ENCODE results near the gene PCDH1. TPM values are rescaled to one million over a fixed set of nuclear protein-coding genes. Genes with fewer than 3 reads are reported as not detected.

PCDH1 gene
- total RNA-seq, 4 donors from 2014 or later, result 92.5 to 217 (median 164) TPM

- peaks cover 6 to 49% (median 24%) of the 10 kb centered on the region in 4 donors for H3K4me1 ChIP-seq
- no peak overlapping the region for H3K27ac ChIP-seq
- no peak for TF ChIP-seq EP300 (IDR thresholded peaks at IDR 0.05; ENCODE audit: low read depth)
- TF ChIP-seq CTCF (IDR thresholded peaks at IDR 0.05), result no peak
- no peaks in the 10 kb centered on the region for H3K27me3 ChIP-seq
- intact Hi-C loops (cut with DNase I; ENCODE audit: low total_unique reads) (no loop called here), in situ Hi-C loops (cut with MboI; ENCODE audit: low pct_ligation_motif_present in 1 of 4, low pct_unique_long_range_greater_than_20kb in 1 of 4, low sequenced_read_pairs in 3 of 4) (no loop called here)
- WGBS, 2 donors (ENCODE audit: low coverage in 1 of 2), result 70% methylated on average over 11 of the region's 11 CpGs; no CpG with 5 or more reads in 1 of the 2 donors
- H3K36me3 ChIP-seq, result no peaks in the 10 kb centered on the region
- DNase-seq, result no peak
- no peaks in the 10 kb centered on the region for H3K9me3 ChIP-seq
- H3K4me3 ChIP-seq, result no peak overlapping the region
Measured at GRCh38 chr5:141838326-141839014, 39.7 kb downstream of the PCDH1 start.

GRCh38 chr5:141835928-141836670 lies 42.1 kb downstream of the PCDH1 start:
- no peak for DNase-seq
- Histone ChIP-seq H3K9me3 (no peaks in the 10 kb centered on the region), H3K4me3 (no peak overlapping the region), H3K27ac (peak overlapping the region in 3 of 4 donors; percentile 21 to 53 (median 32)), H3K4me1 (peaks cover 0 to 33% (median 7%) of the 10 kb centered on the region in 4 donors), H3K27me3 (peaks cover 6% of the 10 kb centered on the region), H3K36me3 (no peaks in the 10 kb centered on the region)
- in situ Hi-C loops (cut with MboI; ENCODE audit: low pct_ligation_motif_present in 1 of 4, low pct_unique_long_range_greater_than_20kb in 1 of 4, low sequenced_read_pairs in 3 of 4) (no loop called here), intact Hi-C loops (cut with DNase I; ENCODE audit: low total_unique reads) (no loop called here)
- WGBS, 2 donors (ENCODE audit: low coverage in 1 of 2), result 27 to 49% methylated on average over 3 to 13 of the region's 13 CpGs
- TF ChIP-seq EP300 (IDR thresholded peaks at IDR 0.05; ENCODE audit: low read depth) (no peak), CTCF (IDR thresholded peaks at IDR 0.05) (no peak), POLR2AphosphoS5 (IDR thresholded peaks at IDR 0.05) (no peak), POLR2A (IDR thresholded peaks at IDR 0.05) (no peak)

GRCh38 chr5:141834331-141834730 lies 43.9 kb downstream of the PCDH1 start:
- TF ChIP-seq EP300 (IDR thresholded peaks at IDR 0.05; ENCODE audit: low read depth), result no peak
- no peak for TF ChIP-seq POLR2AphosphoS5 (IDR thresholded peaks at IDR 0.05)
- no peak for TF ChIP-seq POLR2A (IDR thresholded peaks at IDR 0.05)
- TF ChIP-seq CTCF (IDR thresholded peaks at IDR 0.05), result no peak
- intact Hi-C loops (cut with DNase I; ENCODE audit: low total_unique reads) (no loop called here), in situ Hi-C loops (cut with MboI; ENCODE audit: low pct_ligation_motif_present in 1 of 4, low pct_unique_long_range_greater_than_20kb in 1 of 4, low sequenced_read_pairs in 3 of 4) (no loop called here)
- H3K4me1 ChIP-seq, result peaks cover 0 to 18% (median 1%) of the 10 kb centered on the region in 4 donors
- WGBS, 2 donors (ENCODE audit: low coverage in 1 of 2), result 58% methylated on average over 2 of the region's 2 CpGs; no CpG with 5 or more reads in 1 of the 2 donors
- peaks cover 6% of the 10 kb centered on the region for H3K27me3 ChIP-seq
- no peaks in the 10 kb centered on the region for H3K9me3 ChIP-seq
- no peak overlapping the region for H3K27ac ChIP-seq
- DNase-seq, result no peak
- no peaks in the 10 kb centered on the region for H3K36me3 ChIP-seq
- no peak overlapping the region for H3K4me3 ChIP-seq

DNA sequence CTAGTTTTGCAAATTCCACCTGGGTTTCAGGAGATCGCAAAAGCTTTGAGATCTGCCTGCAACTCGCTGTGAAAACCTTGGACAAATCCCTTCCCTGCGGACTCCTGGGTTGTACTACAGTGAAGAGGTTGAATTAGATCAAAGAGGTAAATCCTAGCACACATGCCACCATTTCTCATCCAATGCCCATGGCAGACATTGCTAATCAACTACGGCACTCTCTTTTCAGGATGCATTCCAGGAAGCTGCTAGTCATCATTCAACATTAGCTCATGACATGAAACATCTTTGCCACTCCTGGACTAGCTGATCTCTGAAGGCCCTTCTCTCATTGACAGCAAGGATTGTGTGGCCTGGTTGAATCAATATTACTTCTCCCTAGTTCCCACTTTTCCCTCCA lies 46.1 kb downstream of the PCDH1 start:
- in situ Hi-C loops (cut with MboI; ENCODE audit: low pct_ligation_motif_present in 1 of 4, low pct_unique_long_range_greater_than_20kb in 1 of 4, low sequenced_read_pairs in 3 of 4), result no loop called here
- H3K36me3 ChIP-seq, result no peaks in the 10 kb centered on the region
- intact Hi-C loops (cut with DNase I; ENCODE audit: low total_unique reads), result no loop called here
- H3K4me1 ChIP-seq, result peaks cover 0 to 18% (median 1%) of the 10 kb centered on the region in 4 donors
- no peak for DNase-seq
- WGBS, 2 donors (ENCODE audit: low coverage in 1 of 2), result 81 to 89% methylated on average over 2 to 4 of the region's 4 CpGs
- peaks cover 11% of the 10 kb centered on the region for H3K27me3 ChIP-seq
- TF ChIP-seq EP300 (IDR thresholded peaks at IDR 0.05; ENCODE audit: low read depth) (no peak), POLR2AphosphoS5 (IDR thresholded peaks at IDR 0.05) (no peak), CTCF (IDR thresholded peaks at IDR 0.05) (no peak), POLR2A (IDR thresholded peaks at IDR 0.05) (no peak)
- H3K4me3 ChIP-seq, result no peak overlapping the region
- H3K27ac ChIP-seq, result no peak overlapping the region
- no peaks in the 10 kb centered on the region for H3K9me3 ChIP-seq

Data from transverse colon (tissue), 4 donors.